Activated naive CD4-positive, alpha-beta T cell treated with Interleukin-2 at 50 U/mL for 16 hours (primary cell): ENCODE results near the gene CCDC158.
"Not testable (repeated sequence)": the region's sequence is repeated elsewhere in the genome, so short reads cannot be mapped to it uniquely, and the experiment has no call there.

Experiments used
- DNase-seq: peaks from one replicate; pipeline ENCODE4 v3.0.0-alpha.2; 2020

CCDC158 gene

DNA sequence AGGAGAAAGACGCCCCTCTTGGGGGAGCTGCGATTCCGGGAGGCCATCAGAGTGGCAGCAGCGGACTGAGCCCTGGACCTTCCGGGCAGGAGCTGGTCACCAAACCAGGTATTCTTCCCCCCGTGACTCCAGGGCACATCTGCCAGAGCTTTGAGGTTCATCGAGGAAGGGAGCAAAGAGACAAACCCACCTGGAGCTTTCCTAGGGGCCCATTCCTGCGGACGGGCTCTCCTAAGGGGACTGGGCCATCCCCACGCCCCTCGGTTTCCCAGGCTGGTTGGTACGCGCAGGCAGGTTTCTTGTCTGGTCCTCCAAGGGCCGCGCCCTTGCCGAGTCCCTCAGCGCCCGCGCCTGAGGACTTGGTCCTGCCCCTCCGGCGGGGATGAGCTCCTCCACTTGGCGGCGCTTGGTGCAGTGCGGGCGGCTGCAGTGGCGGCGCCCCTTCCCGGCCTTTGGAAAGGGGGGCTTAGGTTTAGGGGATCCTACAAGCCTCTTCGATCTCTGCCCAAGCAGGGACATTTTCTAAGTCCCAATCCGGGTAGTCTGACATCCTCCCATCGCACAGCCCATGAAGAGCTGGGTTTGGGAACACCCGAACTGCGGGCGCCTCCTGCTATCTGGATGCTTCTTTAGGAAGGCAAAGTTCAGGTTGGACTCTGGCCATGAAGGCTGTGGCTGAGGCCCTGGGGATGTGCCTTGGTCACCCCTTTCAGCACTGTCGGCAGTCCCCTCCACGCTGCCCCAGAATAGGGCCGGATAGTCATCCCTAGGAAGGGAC is 113.9 kb downstream of the CCDC158 start:
- peak; percentile 30 for DNase-seq

DNA sequence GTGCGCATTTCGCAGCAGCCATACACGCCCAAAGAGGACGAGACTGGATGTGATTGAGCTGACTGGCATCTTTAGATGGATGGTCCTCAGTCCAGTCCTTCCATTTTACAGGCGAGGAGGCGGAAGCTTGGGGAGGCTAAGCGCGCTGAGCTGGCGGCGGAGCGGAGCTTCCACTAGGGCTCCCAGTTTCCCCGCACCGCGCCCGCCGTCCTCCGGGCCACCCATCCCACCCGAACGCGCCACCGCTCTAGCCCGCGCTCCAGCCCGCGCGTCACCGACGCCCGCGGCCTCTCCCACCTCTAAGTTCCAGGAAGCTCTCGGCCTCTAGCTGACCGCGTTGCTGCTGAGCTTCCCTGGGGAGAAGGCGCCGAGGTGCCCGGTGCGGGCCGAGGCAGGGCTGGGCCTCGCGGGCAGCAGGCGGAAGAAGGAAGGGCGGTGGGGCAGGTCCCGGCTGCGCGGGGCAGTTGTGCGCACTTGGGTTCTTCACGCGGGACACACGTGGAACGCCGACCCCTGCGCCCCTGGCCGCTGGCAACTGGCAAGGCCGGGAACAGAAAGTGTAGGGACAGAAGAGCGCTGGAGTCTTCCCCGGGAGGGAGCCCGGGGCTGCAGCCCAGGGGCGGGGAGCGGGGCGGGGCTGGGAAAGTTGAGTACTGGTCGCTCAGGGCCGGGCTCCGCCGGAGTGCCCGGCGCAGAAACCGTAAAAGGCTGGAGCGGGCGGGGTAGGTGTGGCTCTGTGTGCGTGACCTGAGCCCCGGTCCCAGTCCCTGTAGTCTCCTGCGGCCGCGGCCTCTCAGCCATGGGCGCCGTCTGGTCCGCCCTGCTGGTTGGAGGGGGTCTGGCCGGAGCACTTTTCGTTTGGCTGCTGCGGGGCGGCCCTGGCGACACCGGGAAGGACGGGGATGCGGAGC is 114.7 kb downstream of the CCDC158 start, which contains the start of gene STBD1:
Gene STBD1, plus strand, starts transcription at position 763 of the 911 bp plus-strand sequence. Its CDS starts 37 bp downstream, at position 800.
- peak; percentile 37 for DNase-seq

DNA sequence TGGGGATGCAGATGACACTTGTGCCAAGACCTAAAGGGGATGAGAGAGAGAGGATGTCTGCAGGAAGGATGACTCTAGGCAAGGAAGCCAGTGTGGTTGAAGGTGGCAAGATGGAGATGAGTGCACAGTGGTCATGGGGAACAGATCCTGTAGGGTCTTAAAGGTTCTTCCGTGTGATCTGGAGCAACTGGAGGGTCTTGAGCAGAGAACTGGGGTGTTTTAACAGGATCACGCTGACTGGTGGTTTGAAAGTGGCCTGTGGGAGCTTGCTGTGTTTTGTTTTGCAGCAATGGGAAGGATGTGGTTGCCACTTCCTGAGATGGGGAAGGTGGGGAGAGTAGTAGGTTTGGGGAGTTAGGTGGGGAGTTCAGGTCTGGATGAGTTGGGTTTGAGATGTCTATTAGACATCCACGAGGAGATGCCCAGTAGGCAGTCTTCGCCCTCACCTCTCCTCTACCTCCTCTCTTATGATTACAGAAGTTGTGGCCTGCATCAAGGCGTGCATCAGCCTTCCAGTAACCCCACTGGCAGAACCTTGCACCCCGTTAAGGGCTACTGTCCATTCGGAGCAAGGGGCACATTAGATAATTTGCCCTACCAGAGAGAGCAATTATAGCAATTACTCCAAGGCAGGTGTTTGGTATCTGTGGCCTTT is 115.8 kb downstream of the CCDC158 start:
- no peak for DNase-seq

DNA sequence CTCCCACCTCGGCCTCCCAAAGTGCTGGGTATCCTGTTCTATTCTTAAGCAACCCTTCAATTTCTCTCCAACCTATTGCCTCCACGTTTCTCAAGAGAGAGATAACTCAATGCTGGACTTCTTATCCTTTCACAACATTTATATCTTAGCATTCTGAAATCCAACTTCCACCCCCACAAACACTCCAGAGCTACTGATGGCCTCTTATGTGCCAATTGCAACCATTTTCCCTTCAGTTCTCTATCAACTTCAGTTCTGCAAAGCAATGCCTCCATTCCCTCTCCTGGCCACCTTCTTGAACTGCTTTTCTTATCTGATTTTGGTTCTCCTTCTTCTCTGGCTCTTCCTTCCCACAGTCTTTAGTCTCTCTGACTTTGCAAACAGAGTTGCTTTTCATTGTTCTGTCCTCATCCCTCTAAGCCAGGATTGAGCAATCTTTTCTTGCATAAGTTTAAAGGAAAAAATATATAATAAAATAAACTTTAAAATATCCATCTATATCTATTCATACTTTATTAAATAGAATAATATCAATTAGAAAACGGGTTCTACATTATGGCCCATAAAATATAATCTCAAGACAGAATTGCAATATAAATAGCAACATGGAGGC is 118.0 kb downstream of the CCDC158 start:
- DNase-seq: no peak

DNA sequence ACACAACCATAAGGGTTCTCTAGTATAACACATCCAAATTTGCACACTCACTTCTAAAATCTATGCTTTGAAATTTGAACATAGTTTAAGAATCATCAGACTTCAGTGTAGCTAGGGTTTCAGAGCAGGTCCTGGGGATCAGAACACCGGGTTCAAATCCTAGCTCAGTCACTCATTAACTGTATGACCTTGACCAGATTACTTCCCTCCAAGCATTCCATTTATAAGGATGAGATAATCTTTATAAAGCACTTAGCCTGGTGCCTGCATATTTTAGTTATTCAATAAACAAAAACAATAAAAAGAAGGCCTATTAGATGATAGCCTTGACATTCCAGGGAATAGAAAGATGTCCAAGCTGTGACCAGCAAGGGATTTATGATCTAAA is 119.2 kb downstream of the CCDC158 start:
- no peak for DNase-seq

DNA sequence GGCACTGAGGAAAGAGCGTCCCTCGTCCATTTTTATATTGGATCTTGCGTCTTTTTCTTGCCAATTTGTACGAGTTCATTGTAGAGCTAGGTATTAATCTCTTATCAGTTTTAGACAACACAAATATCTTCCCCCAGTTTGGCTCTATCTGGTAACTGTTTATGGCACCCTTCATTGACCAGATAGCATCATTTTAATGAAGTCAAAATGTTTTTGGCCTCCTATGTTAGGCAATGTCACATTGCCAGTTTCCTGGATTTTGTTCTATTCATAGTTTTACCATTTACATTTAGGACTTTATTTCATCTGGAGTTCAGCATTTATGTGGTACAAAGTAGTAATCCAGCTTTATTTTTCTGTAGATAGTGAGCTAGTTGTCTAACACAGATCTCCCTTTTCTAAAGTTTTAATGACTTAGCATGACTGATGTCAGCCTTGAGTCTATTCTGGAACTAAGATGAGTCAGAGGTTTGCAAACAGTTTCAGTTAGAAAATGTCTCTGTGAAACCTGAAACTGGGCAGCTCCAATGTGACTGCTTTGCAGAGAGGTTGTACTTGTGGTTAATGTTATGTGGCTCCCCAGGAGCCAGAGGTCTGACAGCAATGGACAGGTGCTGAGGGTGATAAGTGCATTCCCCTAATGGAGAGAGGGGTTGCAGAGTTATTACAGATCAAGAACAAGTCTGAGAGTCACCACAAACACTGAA is 119.7 kb downstream of the CCDC158 start:
- peak; percentile 25 for DNase-seq

DNA sequence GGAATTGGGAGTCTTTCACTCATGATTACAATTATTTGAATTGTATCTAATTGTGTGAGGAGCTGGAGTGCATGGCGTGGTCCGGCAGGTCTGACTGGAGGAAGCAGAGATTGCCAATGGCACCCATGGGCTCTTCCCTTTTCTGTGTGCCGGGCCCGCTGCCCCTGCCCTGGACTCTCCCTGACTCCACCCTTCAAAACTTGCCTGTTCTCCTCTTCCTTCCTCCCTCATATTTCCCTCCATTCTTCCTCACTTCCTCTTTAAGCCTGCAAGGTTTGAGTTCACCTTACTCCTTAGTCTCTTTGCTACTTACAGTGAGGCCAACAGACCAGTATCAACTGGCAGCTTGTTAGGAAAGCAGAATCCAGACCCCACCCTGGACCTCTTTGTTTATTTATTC is 120.9 kb downstream of the CCDC158 start:
- DNase-seq: no peak

DNA sequence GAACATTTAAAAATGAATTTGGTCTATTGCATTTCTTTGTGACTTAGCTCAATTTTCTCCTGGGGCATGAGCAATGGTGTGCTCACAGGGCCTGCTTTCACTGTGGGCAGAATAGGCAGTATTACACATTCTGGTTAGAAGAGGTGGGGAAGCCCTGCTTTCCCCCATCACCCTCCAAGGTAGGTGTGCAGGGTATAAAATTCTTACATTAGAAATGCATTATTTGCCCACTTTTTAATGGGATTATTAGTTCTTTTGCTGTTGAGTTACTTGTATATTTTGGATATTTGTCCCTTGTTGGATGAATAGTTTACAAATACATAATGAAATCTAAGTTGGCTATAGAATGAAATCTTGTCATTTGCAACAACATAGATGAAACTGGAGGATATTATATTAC is 122.7 kb downstream of the CCDC158 start:
- no peak for DNase-seq

DNA sequence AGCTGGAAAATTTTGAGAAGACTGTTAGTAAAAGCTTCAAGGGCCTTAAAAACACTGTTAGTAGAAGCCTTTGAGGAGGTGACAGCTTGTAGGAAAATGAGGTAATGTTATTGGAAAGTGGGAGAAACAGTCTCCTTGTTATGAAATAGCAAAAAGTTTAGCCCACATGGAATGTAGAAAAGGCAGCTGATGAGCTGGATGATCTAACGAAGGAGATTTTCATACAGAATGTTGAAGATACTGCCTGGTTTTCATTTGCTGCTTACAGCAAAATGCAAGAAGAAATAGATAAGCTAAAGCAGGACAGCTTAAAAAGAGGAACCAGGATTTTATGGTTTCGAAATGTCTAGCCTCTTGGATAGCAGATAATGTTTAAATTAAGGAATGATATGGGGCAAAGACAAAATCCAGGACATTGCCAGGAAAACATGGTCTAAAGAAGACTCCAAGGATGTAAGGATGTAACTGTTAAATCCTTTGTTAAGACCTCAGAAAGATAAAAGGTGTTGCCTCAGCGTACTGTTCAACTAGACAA is 124.6 kb downstream of the CCDC158 start:
- DNase-seq: no peak

DNA sequence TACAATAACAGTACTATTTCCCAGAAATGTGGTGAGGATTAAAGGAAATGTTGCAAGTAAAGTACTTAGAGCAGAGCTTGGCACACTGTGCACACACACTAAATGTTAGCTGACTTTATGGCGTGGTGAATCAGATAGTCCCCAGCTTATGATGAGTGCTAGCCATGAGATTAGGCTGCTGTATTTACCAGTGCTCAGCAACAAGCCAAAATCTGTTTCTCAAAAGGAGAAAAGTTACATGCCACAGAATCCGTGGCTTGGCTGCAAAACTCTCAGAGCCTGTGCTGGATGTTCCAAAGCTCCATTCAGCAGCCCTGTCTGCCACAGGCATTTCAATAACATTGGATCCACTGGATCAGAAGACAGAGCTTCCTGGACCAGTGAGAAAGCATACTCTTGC is 127.2 kb downstream of the CCDC158 start:
- DNase-seq: no peak

DNA sequence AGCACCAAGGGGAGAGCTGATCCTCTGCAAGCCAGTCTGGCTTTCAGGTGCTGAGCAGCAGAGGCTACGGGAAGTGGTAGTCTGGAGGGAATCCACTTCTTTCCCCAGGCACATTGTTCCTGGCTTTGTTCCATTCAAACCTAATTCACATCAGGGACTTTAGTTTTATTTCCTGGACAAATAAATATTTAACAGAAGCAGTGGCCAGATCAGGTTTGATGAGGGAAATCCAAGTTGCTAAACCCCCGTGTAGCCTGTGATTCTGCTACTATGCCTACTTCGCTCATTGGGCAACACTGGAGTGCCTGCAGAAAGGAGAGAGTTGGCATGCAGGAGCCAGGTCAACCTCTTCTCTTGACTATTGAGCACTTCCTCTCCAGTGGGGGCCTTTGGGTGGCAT is 128.2 kb downstream of the CCDC158 start:
- no peak for DNase-seq

DNA sequence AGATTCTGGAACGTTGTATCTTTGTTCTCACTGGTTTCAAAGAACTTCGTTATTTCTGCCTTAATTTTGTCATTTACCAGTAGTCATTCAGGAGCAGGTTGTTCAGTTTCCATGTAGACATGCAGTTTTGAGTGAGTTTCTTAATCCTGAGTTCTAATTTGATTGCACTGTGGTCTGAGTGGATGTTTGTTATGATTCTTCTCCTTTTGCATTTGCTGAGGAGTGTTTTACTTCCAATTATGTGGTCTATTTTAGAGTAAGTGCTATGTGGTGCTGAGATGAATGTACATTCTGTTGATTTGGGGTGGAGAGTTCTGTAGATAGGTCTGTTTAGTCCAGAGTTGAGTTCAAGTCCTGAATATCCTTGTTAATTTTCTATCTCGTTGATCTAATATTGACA is 133.1 kb downstream of the CCDC158 start:
- not testable (repeated sequence) for DNase-seq

DNA sequence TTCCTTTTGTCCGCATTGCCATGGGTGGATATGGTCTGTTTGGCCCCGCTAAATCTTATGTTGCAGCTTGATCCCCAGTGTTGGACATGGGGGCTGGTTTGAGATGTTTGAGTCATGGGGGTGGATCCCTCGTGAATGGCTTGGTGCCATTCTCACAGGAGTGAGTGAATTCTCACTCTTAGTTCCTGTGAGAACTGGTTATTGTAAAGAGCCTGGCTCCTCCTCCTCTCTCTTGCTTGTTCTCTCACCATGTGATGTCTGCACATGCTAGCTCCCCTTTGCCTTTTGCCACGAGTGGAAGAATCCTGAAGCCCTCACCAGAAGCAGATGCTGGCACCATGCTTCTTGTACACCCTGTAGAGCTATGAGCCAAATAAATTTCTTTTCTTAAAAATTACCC is 137.0 kb downstream of the CCDC158 start:
- DNase-seq: no peak

DNA sequence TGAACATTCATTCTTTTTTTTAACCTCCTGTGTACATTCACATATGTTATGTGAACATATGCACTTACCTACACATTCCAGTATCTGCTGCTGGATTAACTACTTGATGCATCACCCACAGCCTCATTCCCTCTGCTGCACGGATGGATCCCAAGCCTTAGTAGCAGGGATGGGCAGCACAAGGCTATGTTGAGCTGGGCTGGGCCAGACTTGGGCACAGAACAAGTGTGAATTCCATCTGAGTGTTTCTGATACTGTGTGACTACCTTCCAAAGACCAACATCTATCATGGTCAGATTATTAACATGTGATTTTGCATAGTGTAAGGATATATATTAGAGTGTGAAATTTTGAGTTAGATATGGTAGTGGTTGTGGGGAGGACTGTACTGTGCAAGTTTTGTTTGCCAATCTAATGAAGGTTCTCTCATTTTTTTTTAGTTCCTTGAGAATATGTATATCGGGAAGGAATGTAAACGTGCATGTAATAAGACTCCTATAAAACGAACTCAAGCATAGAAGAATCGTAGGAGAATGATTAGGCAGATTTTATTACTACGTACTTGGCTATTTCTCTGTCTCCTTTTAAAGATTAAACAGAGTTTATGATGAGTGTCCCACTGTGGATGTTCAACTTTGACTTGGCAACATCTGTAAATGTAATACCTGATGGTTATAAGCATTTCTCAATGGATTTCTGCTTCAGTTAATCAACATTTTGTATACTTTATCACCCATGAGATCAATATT is 137.8 kb downstream of the CCDC158 start:
- no peak for DNase-seq

DNA sequence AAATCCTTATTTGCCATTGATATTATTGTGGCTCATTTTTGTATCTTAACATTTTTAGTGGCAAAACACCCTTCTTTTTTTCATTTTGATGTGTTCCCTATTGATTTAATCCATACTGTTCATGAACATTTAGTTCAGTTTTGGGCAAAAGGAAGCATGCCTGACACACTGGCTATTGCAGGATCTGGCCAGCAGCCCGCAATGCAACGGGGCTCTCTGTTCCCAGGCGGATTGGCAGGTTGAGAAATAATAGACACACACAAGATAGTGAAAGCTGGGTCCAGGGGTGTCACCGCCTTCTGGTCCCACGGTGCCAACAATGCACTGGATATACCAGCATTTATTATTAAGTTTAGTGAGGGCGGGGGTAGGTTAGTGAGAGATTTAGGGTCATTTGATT is 139.3 kb downstream of the CCDC158 start:
- not testable (repeated sequence) for DNase-seq

DNA sequence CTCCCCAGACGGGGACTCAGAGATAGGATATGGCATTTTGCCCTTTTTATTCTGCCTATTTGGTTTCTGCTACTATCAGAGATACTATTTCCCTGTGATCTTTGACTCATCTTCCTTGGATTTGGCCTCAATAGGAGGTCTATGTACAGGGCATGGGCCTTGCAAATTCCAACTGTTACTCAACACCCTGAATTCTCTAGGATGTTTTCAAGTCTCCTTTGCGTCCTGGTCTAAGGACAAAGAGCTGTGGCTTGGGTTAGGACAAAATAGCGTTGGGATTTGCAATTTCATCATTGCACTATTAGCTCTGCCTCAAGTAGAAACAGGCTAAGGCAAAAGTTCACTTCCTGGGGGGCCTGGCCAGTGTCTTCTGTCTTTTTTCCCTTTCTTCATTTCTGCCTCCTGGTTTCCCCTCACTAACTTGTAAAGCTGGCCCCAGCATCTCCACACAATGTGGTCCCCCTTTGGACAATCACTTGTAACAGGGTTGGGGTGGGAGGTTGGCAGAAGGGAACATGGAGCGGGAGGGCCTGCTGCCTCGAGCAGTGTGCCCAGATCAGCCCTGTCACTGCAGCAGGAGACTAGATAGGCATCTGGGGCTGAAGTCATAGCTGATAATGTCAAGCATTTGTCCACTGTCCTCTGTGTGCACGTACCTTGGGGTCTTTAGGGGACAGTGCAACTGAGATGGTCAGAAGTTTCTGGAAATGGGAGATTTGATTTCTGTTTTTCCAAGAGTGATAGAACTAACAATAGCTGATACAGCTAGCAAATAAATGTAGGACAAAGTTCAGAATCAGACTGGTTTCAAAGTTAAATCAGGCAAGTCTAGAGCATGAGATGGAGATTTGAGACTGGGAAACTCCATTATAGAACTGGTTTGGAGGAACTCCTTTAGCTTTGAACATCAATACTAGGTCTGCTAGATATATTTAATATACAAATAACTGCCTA is 140.2 kb downstream of the CCDC158 start:
- no peak for DNase-seq

DNA sequence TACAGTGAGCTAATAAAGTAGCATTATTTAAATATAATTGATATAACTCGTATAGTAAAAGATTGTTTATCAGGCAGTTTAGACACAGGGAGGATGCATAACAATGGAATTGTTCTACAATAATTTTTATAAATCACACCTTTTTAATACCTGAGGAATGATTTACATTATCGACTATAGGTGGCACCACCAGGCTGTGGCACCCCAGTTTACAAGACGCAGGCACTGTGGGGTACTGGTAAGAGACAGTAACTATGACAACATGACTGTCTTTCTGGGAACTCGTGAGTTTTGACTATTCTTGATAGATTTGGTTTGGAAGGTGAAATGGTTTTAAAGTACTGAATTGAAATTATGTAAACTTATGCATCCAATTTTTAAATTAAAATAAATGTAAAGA is 141.5 kb downstream of the CCDC158 start:
- DNase-seq: no peak

DNA sequence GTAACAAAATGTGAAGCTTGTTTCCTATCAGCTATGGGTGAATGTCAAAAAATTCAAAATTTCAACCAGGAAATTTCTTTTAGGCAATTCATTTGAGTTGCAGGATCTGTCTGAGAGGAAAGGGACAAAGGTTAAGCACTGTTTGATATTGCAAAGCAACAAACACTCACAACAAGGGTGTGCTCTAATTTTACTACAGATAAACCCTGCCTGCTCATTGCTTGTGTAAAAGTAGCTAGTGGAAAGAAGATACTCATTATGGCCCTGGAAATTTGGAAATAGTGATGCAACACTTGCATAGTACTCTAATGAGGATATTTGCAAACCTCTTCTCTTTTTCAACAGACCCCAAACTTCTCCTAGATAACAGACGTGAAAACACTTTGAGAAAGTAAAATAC is 142.4 kb downstream of the CCDC158 start:
- no peak for DNase-seq

DNA sequence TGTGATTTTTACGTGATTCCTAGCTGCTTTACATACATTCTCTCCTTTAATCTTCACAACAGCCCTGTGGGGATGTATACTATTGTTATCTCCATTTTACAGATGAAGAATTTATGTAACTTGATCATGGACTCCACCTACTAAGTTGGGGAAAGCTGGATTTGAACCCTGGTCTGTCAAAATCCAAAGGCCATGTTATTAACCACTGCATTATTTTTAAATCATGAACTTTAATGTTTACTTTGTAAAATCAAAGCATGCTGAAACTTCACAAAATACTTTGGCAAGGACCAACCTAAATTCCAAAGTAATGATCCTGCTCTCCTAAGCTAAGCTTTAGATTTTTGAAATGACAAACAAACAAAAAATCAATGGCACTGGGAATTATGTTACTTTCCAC is 143.3 kb downstream of the CCDC158 start:
- DNase-seq: no peak

DNA sequence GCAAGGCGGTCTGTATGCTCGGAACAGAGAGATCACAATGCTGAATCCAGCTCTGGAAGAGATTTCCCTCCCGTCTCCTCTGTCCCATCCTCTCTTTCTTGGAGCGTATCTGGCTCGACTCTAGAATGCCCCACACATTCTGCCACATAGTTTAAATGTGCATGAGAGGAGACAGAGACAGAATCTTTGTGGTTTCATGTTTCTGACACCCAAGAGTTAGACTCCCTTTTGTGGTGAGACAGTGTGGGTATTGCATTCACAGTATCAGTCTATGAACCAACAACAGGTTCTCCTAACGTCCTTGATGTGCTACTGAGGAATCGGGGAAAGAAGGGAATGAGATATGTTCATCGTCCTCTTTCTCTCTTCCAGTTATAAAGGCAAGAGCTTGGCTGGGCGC is 144.1 kb downstream of the CCDC158 start:
- no peak for DNase-seq
